IMR-90 (cell line): ENCODE results near the gene CDH13. TPM values are rescaled to one million over a fixed set of nuclear protein-coding genes. Genes with fewer than 3 reads are reported as not detected.

Experiments
- ATAC-seq: fragments of 200-7000 bp; cut with Tn5 transposase; 2 replicates; pipeline ENCODE4 v1.9.1; 2020; ENCODE audit warnings: low read depth, mild to moderate bottlenecking, moderate library complexity
- BruUV-seq: library from RNA; stranded (reverse); fragments of 400-500 nt; replicated peaks from 2 replicates; lab custom pipeline; 2021; lab: Mats Ljungman, UMichigan
- CTCF ChIA-PET: fragments of 300-600 bp; formaldehyde crosslinking; extraction: SDS; loops from one replicate; lab custom pipeline; 2021; ENCODE audit warnings: antibody characterized with exemption; lab: Yijun Ruan, JAX
- POLR2A ChIA-PET: fragments of 300-600 bp; sonication (Branson Sonifier 250); formaldehyde crosslinking; loops from one replicate; lab custom pipeline; 2022; ENCODE audit warnings: antibody characterized with exemption; ENCODE audit not compliant: unreplicated experiment; lab: Charles Lee
- DNase-seq: peaks from one replicate; pipeline ENCODE4 v3.0.0; 2013
- H2AFZ ChIP-seq: replicated peaks from 2 replicates; pipeline ENCODE3; 2013; ENCODE audit warnings: low read length, mild to moderate bottlenecking; ENCODE audit not compliant: poor library complexity
- H2AK5ac ChIP-seq: 2 replicates; pipeline ENCODE4 v1.6.1; 2013; ENCODE audit warnings: low read depth, low read length, inconsistent platforms
- H2AK9ac ChIP-seq: replicated peaks from 2 replicates; pipeline ENCODE3; 2013; ENCODE audit warnings: mild to moderate bottlenecking, low read depth, low read length, moderate library complexity; ENCODE audit not compliant: poor library complexity
- H2BK120ac ChIP-seq: 2 replicates; pipeline ENCODE4 v1.6.1; 2013; ENCODE audit warnings: low read depth, low read length, inconsistent platforms
- H2BK15ac ChIP-seq: 3 replicates; pipeline ENCODE4 v1.6.1; 2013; ENCODE audit warnings: low read depth, low read length, inconsistent platforms
- H2BK20ac ChIP-seq: 2 replicates; pipeline ENCODE4 v1.6.1; 2013; ENCODE audit warnings: low read depth, mild to moderate bottlenecking, inconsistent platforms, low read length, moderate library complexity
- H2BK5ac ChIP-seq: 2 replicates; pipeline ENCODE4 v1.6.1; 2013; ENCODE audit warnings: mild to moderate bottlenecking, low read depth, low read length, inconsistent platforms; ENCODE audit not compliant: poor library complexity, severe bottlenecking
- H3K14ac ChIP-seq: replicated peaks from 2 replicates; pipeline ENCODE4 v1.6.1; 2013; ENCODE audit warnings: low read depth, low read length, inconsistent platforms
- H3K18ac ChIP-seq: 2 replicates; pipeline ENCODE4 v1.6.1; 2013; ENCODE audit warnings: low read depth, low read length, control low read depth
- H3K23ac ChIP-seq: 2 replicates; pipeline ENCODE4 v1.6.1; 2013; ENCODE audit warnings: low read depth, low read length, inconsistent platforms
- H3K27ac ChIP-seq: 2 replicates; pipeline ENCODE4 v1.5.1; 2013; ENCODE audit warnings: mild to moderate bottlenecking, control low read depth, low read length; ENCODE audit not compliant: insufficient read depth
- H3K27me3 ChIP-seq: 2 replicates; pipeline ENCODE4 v1.6.1; 2013; ENCODE audit warnings: low read length; ENCODE audit not compliant: control insufficient read depth, insufficient read depth
- H3K36me3 ChIP-seq: 2 replicates; pipeline ENCODE4 v1.6.1; 2013; ENCODE audit warnings: low read length, mixed read lengths; ENCODE audit not compliant: control insufficient read depth, insufficient read depth
- H3K4ac ChIP-seq: 2 replicates; pipeline ENCODE4 v1.6.1; 2013; ENCODE audit warnings: low read depth, low read length, inconsistent platforms
- H3K4me1 ChIP-seq: 2 replicates; pipeline ENCODE4 v1.6.1; 2013; ENCODE audit warnings: low read length, mixed read lengths; ENCODE audit not compliant: control insufficient read depth, insufficient read depth
- H3K4me2 ChIP-seq: 2 replicates; pipeline ENCODE4 v1.6.1; 2013; ENCODE audit warnings: low read depth, mild to moderate bottlenecking, control low read depth, low read length, moderate library complexity
- H3K4me3 ChIP-seq: 2 replicates; pipeline ENCODE4 v1.5.1; 2013; ENCODE audit warnings: low read depth, mild to moderate bottlenecking, control low read depth, low read length, moderate library complexity; ENCODE audit not compliant: insufficient read depth
- H3K56ac ChIP-seq: 2 replicates; pipeline ENCODE4 v1.6.1; 2013; ENCODE audit warnings: low read length, inconsistent platforms; ENCODE audit not compliant: insufficient read depth; ENCODE audit errors: extremely low read depth
- H3K79me1 ChIP-seq, 2 experiments: 2 replicates each; pipeline ENCODE4 v1.6.1; 2013; ENCODE audit warnings: low read length in 2 of 2, inconsistent platforms in 1 of 2, low read depth in 1 of 2
- H3K9ac ChIP-seq: 2 replicates; pipeline ENCODE4 v1.6.1; 2013; ENCODE audit warnings: low read depth, low read length, control low read depth
- H3K9me1 ChIP-seq: 2 replicates; pipeline ENCODE4 v1.6.1; 2013; ENCODE audit warnings: low read length, inconsistent platforms; ENCODE audit not compliant: insufficient read depth
- H3K9me3 ChIP-seq: 2 replicates; pipeline ENCODE4 v1.6.1; 2013; ENCODE audit warnings: low read length; ENCODE audit not compliant: control insufficient read depth, insufficient read depth
- H4K20me1 ChIP-seq: 2 replicates; pipeline ENCODE4 v1.6.1; 2013; ENCODE audit warnings: low read length, inconsistent platforms; ENCODE audit not compliant: insufficient read depth
- H4K5ac ChIP-seq: 2 replicates; pipeline ENCODE4 v1.6.1; 2013; ENCODE audit warnings: mild to moderate bottlenecking, low read depth, low read length, control low read depth
- H4K8ac ChIP-seq, 2 experiments: 2 replicates each; pipeline ENCODE4 v1.6.1; 2013; ENCODE audit warnings: low read depth in 2 of 2, low read length in 2 of 2, control low read depth in 1 of 2, inconsistent platforms in 1 of 2
- H4K91ac ChIP-seq: 2 replicates; pipeline ENCODE4 v1.6.1; 2013; ENCODE audit warnings: low read depth, low read length, inconsistent platforms; ENCODE audit not compliant: insufficient read depth
- BHLHE40 ChIP-seq: fragments of 150-350 bp; IDR thresholded peaks from 2 replicates; pipeline ENCODE4 v1.6.1; 2016; ENCODE audit warnings: mild to moderate bottlenecking, low read depth, low read length
- CEBPB ChIP-seq: IDR thresholded peaks from 2 replicates; pipeline ENCODE4 v1.6.1; 2012; ENCODE audit warnings: low read depth, low read length, improper control_type of control experiment
- CHD1 ChIP-seq: IDR thresholded peaks from 2 replicates; pipeline ENCODE4 v1.6.1; 2012; ENCODE audit warnings: low read depth, low read length, improper control_type of control experiment
- MAFK ChIP-seq: IDR thresholded peaks from 2 replicates; pipeline ENCODE4 v1.6.1; 2012; ENCODE audit warnings: low read depth, low read length, improper control_type of control experiment
- MAZ ChIP-seq: IDR thresholded peaks from 2 replicates; pipeline ENCODE4 v1.6.1; 2012; ENCODE audit warnings: low read depth, mild to moderate bottlenecking, low read length, improper control_type of control experiment, moderate library complexity, borderline replicate concordance
- MXI1 ChIP-seq: IDR thresholded peaks from 2 replicates; pipeline ENCODE4 v1.6.1; 2012; ENCODE audit warnings: low read depth, mild to moderate bottlenecking, low read length, moderate library complexity, borderline replicate concordance
- NFE2L2 ChIP-seq: fragments of 150-350 bp; IDR thresholded peaks from 2 replicates; pipeline ENCODE4 v1.6.1; 2016; ENCODE audit warnings: low read depth, mild to moderate bottlenecking, low read length
- POLR2A ChIP-seq: IDR thresholded peaks from 2 replicates; pipeline ENCODE4 v1.6.1; 2012; ENCODE audit warnings: mild to moderate bottlenecking, low read depth, low read length
- RAD21 ChIP-seq: IDR thresholded peaks from 2 replicates; pipeline ENCODE4 v1.6.1; 2012; ENCODE audit warnings: low read length, improper control_type of control experiment
- RCOR1 ChIP-seq: IDR thresholded peaks from 2 replicates; pipeline ENCODE4 v1.6.1; 2012; ENCODE audit warnings: mild to moderate bottlenecking, low read length, improper control_type of control experiment; ENCODE audit not compliant: insufficient replicate concordance
- RFX5 ChIP-seq: IDR thresholded peaks from 2 replicates; pipeline ENCODE4 v1.8.0; 2012; ENCODE audit warnings: low read depth, mild to moderate bottlenecking, low read length, moderate library complexity
- SMC3 ChIP-seq: fragments of 150-350 bp; IDR thresholded peaks from 2 replicates; pipeline ENCODE4 v1.6.1; 2016; ENCODE audit warnings: low read depth, mild to moderate bottlenecking, antibody characterized with exemption, low read length, moderate library complexity
- WGBS, 2 experiments: methylation state at CpG; one replicate each; pipeline versions ENCODE4 v1.1.5 to v1.1.7; 2013; ENCODE audit warnings: missing lambda C conversion rate in 2 of 2; ENCODE audit not compliant: insufficient read length in 1 of 2; ENCODE audit errors: extremely low coverage in 2 of 2; 5-methylcytosine and 5-hydroxymethylcytosine counted together
- dilution Hi-C: fragments of 300-500 bp; cut with HindIII; formaldehyde crosslinking; loops from one replicate; pipeline ENCODE4 v1.14.3; 2018; ENCODE audit warnings: low sequenced_read_pairs; ENCODE audit not compliant: unreplicated experiment
- in situ Hi-C: fragments of 300-500 bp; cut with MboI; formaldehyde crosslinking; loops from 3 replicates; pipeline ENCODE4 v1.14.3; 2019; ENCODE audit warnings: low sequenced_read_pairs, inconsistent platforms, mixed read lengths
- intact Hi-C: fragments of 100-400 bp; cut with micrococcal nuclease; formaldehyde crosslinking; loops from 2 replicates; pipeline ENCODE4 v1.10.0; 2022
- polyA plus RNA-seq, 3 experiments: library from polyadenylated mRNA; depleted of rRNA; stranded (reverse); fragments of >200 nt; gene quantifications; 2 replicates each; pipeline ENCODE4 v1.2.3, GENCODE V29; 2012; ENCODE audit warnings: low replicate concordance in 1 of 3
- total RNA-seq: library from RNA; depleted of rRNA; stranded (reverse); fragments of >200 nt; gene quantifications from 2 replicates; pipeline ENCODE4 v1.2.3, GENCODE V29; 2012
- TF ChIP-seq, protein P1 (sequence below): fragments of 150-350 bp; IDR thresholded peaks from 2 replicates; pipeline ENCODE4 v1.6.1; 2016; ENCODE audit warnings: low read depth, mild to moderate bottlenecking, low read length, moderate library complexity, borderline replicate concordance
- TF ChIP-seq, protein P2 (sequence below): fragments of 150-350 bp; IDR thresholded peaks from 2 replicates; pipeline ENCODE4 v1.6.1; 2017; ENCODE audit warnings: mild to moderate bottlenecking, antibody characterized with exemption, low read length, low read depth
- TF ChIP-seq, protein P3 (sequence below): conservative IDR thresholded peaks from 2 replicates; pipeline ENCODE4 v1.5.1; 2012; ENCODE audit warnings: mild to moderate bottlenecking, low read depth, low read length, improper control_type of control experiment

Gene CDH13
- total and polyA plus RNA-seq, 2 of the 4 experiments (the other 2 are of a cell fraction), result 61.6 to 74.7 TPM

DNA sequence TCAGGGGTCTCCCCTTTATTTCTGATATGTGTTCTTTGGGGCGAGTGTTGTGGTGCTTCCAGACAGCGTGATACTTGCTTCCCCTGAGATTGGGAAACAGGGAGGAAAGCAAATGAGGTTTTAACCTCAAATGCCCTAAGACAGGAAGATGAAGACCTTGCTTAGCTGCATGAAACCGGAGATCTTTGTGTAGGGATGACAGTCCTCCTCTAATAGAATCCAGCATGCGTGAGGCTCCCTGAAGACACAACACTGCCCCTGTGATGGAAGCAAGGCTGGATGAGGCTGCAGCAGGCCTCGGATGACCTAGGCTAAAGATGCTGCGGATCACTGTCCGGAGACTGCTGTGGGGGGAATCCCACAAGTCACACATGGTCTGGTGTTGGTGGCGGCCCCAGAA, 491.0 kb downstream of the CDH13 start:
- H3K23ac ChIP-seq, result no peak overlapping the region
- peaks cover 0 to 8% of the 10 kb centered on the region in 2 experiments; a peak in 1 of 4 replicates for H3K79me1 ChIP-seq
- no peak overlapping the region for H2BK120ac ChIP-seq
- no peak overlapping the region for H3K9ac ChIP-seq
- no peak overlapping the region for H4K8ac ChIP-seq
- H4K5ac ChIP-seq, result no peak overlapping the region
- ATAC-seq (no peak), DNase-seq (no peak)
- no peak overlapping the region for H2AK9ac ChIP-seq
- no peak overlapping the region for H3K4me3 ChIP-seq
- H2AK5ac ChIP-seq, result no peak overlapping the region
- H2BK20ac ChIP-seq, result no peak overlapping the region
- H3K36me3 ChIP-seq, result no peaks in the 10 kb centered on the region
- no peak overlapping the region for H3K4ac ChIP-seq
- no peak overlapping the region for H3K56ac ChIP-seq
- ChIA-PET POLR2A (no interaction called here), CTCF (no interaction called here)
- H3K4me2 ChIP-seq, result no peak overlapping the region
- H3K27ac ChIP-seq, result no peak overlapping the region
- intact Hi-C loops (no loop called here), in situ Hi-C loops (no loop called here), dilution Hi-C loops (no loop called here)
- H3K9me3 ChIP-seq, result no peaks in the 10 kb centered on the region
- H2AFZ ChIP-seq, result no peak overlapping the region
- no peak overlapping the region for H4K91ac ChIP-seq
- BruUV-seq, result no TSS peak
- no peak overlapping the region for H3K14ac ChIP-seq
- H3K18ac ChIP-seq, result no peak overlapping the region
- H4K20me1 ChIP-seq, result no peaks in the 10 kb centered on the region
- no peak overlapping the region for H2BK15ac ChIP-seq
- no peak for TF ChIP-seq CEBPB
- no peak for TF ChIP-seq SMC3
- no peak for TF ChIP-seq NFE2L2
- TF ChIP-seq CHD1, result no peak
- TF ChIP-seq RFX5, result no peak
- TF ChIP-seq, protein P1, sequence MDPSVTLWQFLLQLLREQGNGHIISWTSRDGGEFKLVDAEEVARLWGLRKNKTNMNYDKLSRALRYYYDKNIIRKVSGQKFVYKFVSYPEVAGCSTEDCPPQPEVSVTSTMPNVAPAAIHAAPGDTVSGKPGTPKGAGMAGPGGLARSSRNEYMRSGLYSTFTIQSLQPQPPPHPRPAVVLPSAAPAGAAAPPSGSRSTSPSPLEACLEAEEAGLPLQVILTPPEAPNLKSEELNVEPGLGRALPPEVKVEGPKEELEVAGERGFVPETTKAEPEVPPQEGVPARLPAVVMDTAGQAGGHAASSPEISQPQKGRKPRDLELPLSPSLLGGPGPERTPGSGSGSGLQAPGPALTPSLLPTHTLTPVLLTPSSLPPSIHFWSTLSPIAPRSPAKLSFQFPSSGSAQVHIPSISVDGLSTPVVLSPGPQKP, result no peak
- TF ChIP-seq MAFK, result no peak
- TF ChIP-seq RAD21, result no peak
- no peak for TF ChIP-seq MXI1
- no peak for TF ChIP-seq MAZ
- TF ChIP-seq, protein P2, sequence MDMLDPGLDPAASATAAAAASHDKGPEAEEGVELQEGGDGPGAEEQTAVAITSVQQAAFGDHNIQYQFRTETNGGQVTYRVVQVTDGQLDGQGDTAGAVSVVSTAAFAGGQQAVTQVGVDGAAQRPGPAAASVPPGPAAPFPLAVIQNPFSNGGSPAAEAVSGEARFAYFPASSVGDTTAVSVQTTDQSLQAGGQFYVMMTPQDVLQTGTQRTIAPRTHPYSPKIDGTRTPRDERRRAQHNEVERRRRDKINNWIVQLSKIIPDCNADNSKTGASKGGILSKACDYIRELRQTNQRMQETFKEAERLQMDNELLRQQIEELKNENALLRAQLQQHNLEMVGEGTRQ, result no peak
- TF ChIP-seq POLR2A, result no peak
- no peak for TF ChIP-seq BHLHE40
- TF ChIP-seq, protein P3, sequence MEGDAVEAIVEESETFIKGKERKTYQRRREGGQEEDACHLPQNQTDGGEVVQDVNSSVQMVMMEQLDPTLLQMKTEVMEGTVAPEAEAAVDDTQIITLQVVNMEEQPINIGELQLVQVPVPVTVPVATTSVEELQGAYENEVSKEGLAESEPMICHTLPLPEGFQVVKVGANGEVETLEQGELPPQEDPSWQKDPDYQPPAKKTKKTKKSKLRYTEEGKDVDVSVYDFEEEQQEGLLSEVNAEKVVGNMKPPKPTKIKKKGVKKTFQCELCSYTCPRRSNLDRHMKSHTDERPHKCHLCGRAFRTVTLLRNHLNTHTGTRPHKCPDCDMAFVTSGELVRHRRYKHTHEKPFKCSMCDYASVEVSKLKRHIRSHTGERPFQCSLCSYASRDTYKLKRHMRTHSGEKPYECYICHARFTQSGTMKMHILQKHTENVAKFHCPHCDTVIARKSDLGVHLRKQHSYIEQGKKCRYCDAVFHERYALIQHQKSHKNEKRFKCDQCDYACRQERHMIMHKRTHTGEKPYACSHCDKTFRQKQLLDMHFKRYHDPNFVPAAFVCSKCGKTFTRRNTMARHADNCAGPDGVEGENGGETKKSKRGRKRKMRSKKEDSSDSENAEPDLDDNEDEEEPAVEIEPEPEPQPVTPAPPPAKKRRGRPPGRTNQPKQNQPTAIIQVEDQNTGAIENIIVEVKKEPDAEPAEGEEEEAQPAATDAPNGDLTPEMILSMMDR, result no peak
- TF ChIP-seq RCOR1, result no peak
- peaks cover 4% of the 10 kb centered on the region; the same call in 1 of the 2 replicates for H3K9me1 ChIP-seq
- H3K4me1 ChIP-seq, result peaks cover 4% of the 10 kb centered on the region
- H2BK5ac ChIP-seq, result no peak overlapping the region
- H3K27me3 ChIP-seq, result no peaks in the 10 kb centered on the region
- WGBS, 2 experiments, result 95% methylated on average over 4 of the region's 8 CpGs; no CpG with 5 or more reads in 1 of the 2 experiments
